HepG2 (cell line): ENCODE data around the gene LIM2. TPM values are rescaled to one million over a fixed set of nuclear protein-coding genes. Genes with fewer than 3 reads are reported as not detected.

Experiments
- ATAC-seq: fragments of 200-7000 bp; cut with Tn5 transposase; 3 replicates; pipeline ENCODE4 v1.9.1; 2020; ENCODE audit warnings: mild to moderate bottlenecking, moderate library complexity
- BruUV-seq: library from RNA; stranded (reverse); fragments of 400-500 nt; replicated peaks from 2 replicates; lab custom pipeline; 2021; lab: Mats Ljungman, UMichigan
- CTCF ChIA-PET: fragments of 300-600 bp; formaldehyde crosslinking; extraction: SDS; loops from one replicate; lab custom pipeline; 2021; ENCODE audit warnings: low total read pairs, inconsistent platforms, low intra/inter-chr PET ratio; lab: Yijun Ruan, JAX
- POLR2A ChIA-PET: fragments of 350-600 bp; sonication (Branson Sonifier 250); formaldehyde crosslinking; loops from one replicate; lab custom pipeline; 2020; ENCODE audit warnings: antibody characterized with exemption, inconsistent platforms; lab: Yijun Ruan, JAX
- DNase-seq: peaks from one replicate; pipeline ENCODE4 v3.0.0-alpha.2; 2015; ENCODE audit warnings: low spot score
- FAIRE-seq: peaks from 3 replicates; lab custom pipeline; 2011; peaks lifted over from hg19 to GRCh38; lab: Jason Lieb, UNC
- H2AFZ ChIP-seq: one replicate; pipeline ENCODE4 v1.6.1; 2011; ENCODE audit warnings: low read length, inconsistent platforms
- H3K27ac ChIP-seq: fragments of 300-600 bp; 3 replicates; pipeline ENCODE4 v1.8.0; 2011; ENCODE audit warnings: mixed run types, mild to moderate bottlenecking, mixed read lengths, low read length, inconsistent platforms; ENCODE audit not compliant: insufficient read depth; ENCODE audit errors: extremely low read length
- H3K27me3 ChIP-seq, 2 experiments: fragments of 200-600 bp in 1 of 2; 2 replicates in 1 of 2; 3 replicates in 1 of 2; pipeline versions ENCODE4 v1.6.0 to v1.8.0; 2011; ENCODE audit warnings: low read length in 2 of 2, mild to moderate bottlenecking in 2 of 2, moderate library complexity in 2 of 2, inconsistent platforms in 1 of 2; ENCODE audit not compliant: insufficient read depth in 2 of 2, control insufficient read depth in 1 of 2
- H3K36me3 ChIP-seq, 2 experiments: fragments of 200-600 bp in 1 of 2; replicated peaks in 1 of 2; 2 replicates in 1 of 2; 3 replicates in 1 of 2; pipeline versions ENCODE4 v1.5.1 to v1.8.0; 2011; ENCODE audit warnings: low read length in 2 of 2, inconsistent platforms in 1 of 2; ENCODE audit not compliant: insufficient read depth in 2 of 2, control insufficient read depth in 1 of 2
- H3K4me1 ChIP-seq: 2 replicates; pipeline ENCODE4 v1.5.1; 2012; ENCODE audit warnings: low read length, inconsistent platforms; ENCODE audit not compliant: insufficient read depth
- H3K4me2 ChIP-seq: 2 replicates; pipeline ENCODE4 v1.6.0; 2011; ENCODE audit warnings: low read depth, low read length, inconsistent platforms
- H3K4me3 ChIP-seq, 3 experiments: fragments of 200-600 bp in 1 of 3; sonication (generic), shearing (Covaris generic) in 1 of 3; replicated peaks in 1 of 3; 2 replicates each; pipeline ENCODE4 v1.5.1; 2011 to 2016; ENCODE audit warnings: low read length in 3 of 3, inconsistent platforms in 2 of 3, low read depth in 2 of 3, mild to moderate bottlenecking in 2 of 3, control low read depth in 1 of 3, mixed read lengths in 1 of 3; ENCODE audit not compliant: insufficient read depth in 1 of 3
- H3K79me2 ChIP-seq: one replicate; pipeline ENCODE4 v1.6.1; 2011; ENCODE audit warnings: low read length, inconsistent platforms; ENCODE audit not compliant: insufficient read depth
- H3K9ac ChIP-seq: 2 replicates; pipeline ENCODE4 v1.6.0; 2011; ENCODE audit warnings: mild to moderate bottlenecking, low read depth, low read length, inconsistent platforms; ENCODE audit not compliant: insufficient read depth
- H3K9me3 ChIP-seq: 2 replicates; pipeline ENCODE4 v1.5.1; 2012; ENCODE audit warnings: mild to moderate bottlenecking, low read length
- H4K20me1 ChIP-seq: 2 replicates; pipeline ENCODE4 v1.6.0; 2011; ENCODE audit warnings: inconsistent platforms, mild to moderate bottlenecking, low read length, moderate library complexity; ENCODE audit not compliant: insufficient read depth
- HIVEP1 ChIP-seq: sonication (generic); formaldehyde crosslinking; IDR thresholded peaks from 2 replicates; pipeline ENCODE4 v1.4.0; 2020; ENCODE audit warnings: mild to moderate bottlenecking, missing genetic modification reagents
- HMGA1 ChIP-seq: sonication (generic); formaldehyde crosslinking; conservative IDR thresholded peaks from 2 replicates; pipeline ENCODE4 v1.4.0; 2020; ENCODE audit warnings: missing genetic modification reagents
- JUND ChIP-seq: sonication (generic); formaldehyde crosslinking; IDR thresholded peaks from 2 replicates; pipeline ENCODE4 v1.8.0; 2022; ENCODE audit warnings: mild to moderate bottlenecking, missing genetic modification reagents
- KAT2B ChIP-seq: fragments of 150-350 bp; IDR thresholded peaks from 2 replicates; pipeline ENCODE4 v1.6.1; 2014; ENCODE audit warnings: low read depth, low read length, borderline replicate concordance
- MEF2D ChIP-seq: sonication (generic); formaldehyde crosslinking; IDR thresholded peaks from 2 replicates; pipeline ENCODE4 v1.5.1; 2020; ENCODE audit warnings: mild to moderate bottlenecking, missing genetic modification reagents
- MXD1 ChIP-seq: sonication (generic); formaldehyde crosslinking; IDR thresholded peaks from 2 replicates; pipeline ENCODE4 v1.4.0; 2020; ENCODE audit warnings: mild to moderate bottlenecking, missing genetic modification reagents
- NONO ChIP-seq, 2 experiments: fragments of 450-650 bp in 1 of 2; sonication (generic) in 1 of 2; formaldehyde crosslinking in 1 of 2; IDR thresholded peaks in 1 of 2; conservative IDR thresholded peaks in 1 of 2; 2 replicates each; pipeline versions ENCODE4 v1.6.1 to v1.8.0; 2017 to 2022; ENCODE audit warnings: mild to moderate bottlenecking in 1 of 2, missing genetic modification reagents in 1 of 2, moderate library complexity in 1 of 2
- RAD21 ChIP-seq: fragments of 450-650 bp; formaldehyde crosslinking; IDR thresholded peaks from 2 replicates; pipeline ENCODE4 v1.5.0; 2020; ENCODE audit warnings: mild to moderate bottlenecking
- SAFB2 ChIP-seq: sonication (generic); formaldehyde crosslinking; IDR thresholded peaks from 2 replicates; pipeline ENCODE4 v1.5.1; 2020; ENCODE audit warnings: missing genetic modification reagents, low read depth, mild to moderate bottlenecking, borderline replicate concordance
- SIX4 ChIP-seq: sonication (generic); formaldehyde crosslinking; IDR thresholded peaks from 2 replicates; pipeline ENCODE4 v1.4.0; 2020; ENCODE audit warnings: missing genetic modification reagents
- SP5 ChIP-seq: IDR thresholded peaks from 2 replicates; pipeline ENCODE4 v1.6.1; 2016; ENCODE audit warnings: low read depth, borderline replicate concordance
- ZBTB14 ChIP-seq: sonication (generic); formaldehyde crosslinking; IDR thresholded peaks from 2 replicates; pipeline ENCODE4 v1.4.0; 2020; ENCODE audit warnings: missing genetic modification reagents
- ZBTB3 ChIP-seq: sonication (generic); formaldehyde crosslinking; IDR thresholded peaks from 2 replicates; pipeline ENCODE4 v1.4.0; 2020; ENCODE audit warnings: low read depth, mild to moderate bottlenecking, moderate library complexity, missing genetic modification reagents, borderline replicate concordance
- ZNF256 ChIP-seq: sonication (generic); formaldehyde crosslinking; conservative IDR thresholded peaks from 2 replicates; pipeline ENCODE4 v1.4.0; 2020; ENCODE audit warnings: missing genetic modification reagents
- ZNF276 ChIP-seq: sonication (generic); formaldehyde crosslinking; IDR thresholded peaks from 2 replicates; pipeline ENCODE4 v1.4.0; 2020; ENCODE audit warnings: mild to moderate bottlenecking, low read depth, missing genetic modification reagents
- ZNF331 ChIP-seq: sonication (generic); formaldehyde crosslinking; IDR thresholded peaks from 2 replicates; pipeline ENCODE4 v1.4.0; 2020; ENCODE audit warnings: missing genetic modification reagents
- ZNF572 ChIP-seq: sonication (generic); formaldehyde crosslinking; IDR thresholded peaks from 2 replicates; pipeline ENCODE4 v1.5.1; 2020; ENCODE audit warnings: mild to moderate bottlenecking, missing genetic modification reagents
- ZNF580 ChIP-seq: IDR thresholded peaks from 2 replicates; pipeline ENCODE4 v1.6.1; 2016; ENCODE audit warnings: low read depth, borderline replicate concordance
- ZNF615 ChIP-seq: sonication (generic); formaldehyde crosslinking; IDR thresholded peaks from 2 replicates; pipeline ENCODE4 v1.5.0; 2020; ENCODE audit warnings: mild to moderate bottlenecking, missing genetic modification reagents, borderline replicate concordance
- ZNF772 ChIP-seq: sonication (generic); formaldehyde crosslinking; IDR thresholded peaks from 2 replicates; pipeline ENCODE4 v1.5.0; 2020; ENCODE audit warnings: mild to moderate bottlenecking, missing genetic modification reagents
- WGBS: methylation state at CpG from one replicate; pipeline ENCODE4 v1.1.6; 2017; ENCODE audit warnings: low lambda C conversion rate; 5-methylcytosine and 5-hydroxymethylcytosine counted together
- in situ Hi-C: cut with HindIII; loops from 2 replicates; pipeline ENCODE4 v1.10.0; 2017; ENCODE audit warnings: low pct_unique_long_range_greater_than_20kb; ENCODE audit not compliant: extremely low pct_ligation_motif_present
- intact Hi-C: fragments of 100-400 bp; cut with micrococcal nuclease; formaldehyde crosslinking; loops from one replicate; pipeline ENCODE4 v1.10.0; 2022; ENCODE audit not compliant: unreplicated experiment
- polyA plus RNA-seq, 8 experiments: library from polyadenylated mRNA; depleted of rRNA in 3 of 8; stranded (reverse) in 7 of 8; unstranded in 1 of 8; fragments of >200 nt; fragmentation: Illumina TruSeq in 4 of 8; extraction: Trizol in 4 of 8; gene quantifications; 2 replicates each; pipeline versions ENCODE4 v1.2.1 to v1.2.3, GENCODE V29; 2011 to 2016; ENCODE audit warnings: low read depth in 4 of 8, missing spikeins in 1 of 8, mixed read lengths in 1 of 8; ENCODE audit not compliant: insufficient read depth in 1 of 8
- total RNA-seq, 5 experiments: library from RNA; depleted of rRNA; stranded (reverse); fragments of >200 nt; fragmentation: Illumina TruSeq; extraction: Trizol; gene quantifications; 2 replicates each; pipeline ENCODE4 v1.2.3, GENCODE V29; 2016; ENCODE audit warnings: low read depth in 1 of 5

Gene LIM2
- total and polyA plus RNA-seq, 2 of the 13 experiments (the other 11 are each of a cell fraction or from before 2014, with no cell fraction given): 1.3 TPM; not detected in 1

- FAIRE-seq (peak; percentile 49), ATAC-seq (peak; percentile 70), DNase-seq (peak; percentile 90)
- POLR2A ChIA-PET: interaction anchor here (1.1 to 4.7 kb wide), 9 partner anchors 10 to 53 kb away, joined by 4 to 309 read pairs (median 8); partner anchors contain the start of genes ETFB, LIM2, NKG7 and VSIG10L
- H3K9me3 ChIP-seq: no peaks in the 10 kb centered on the region
- intact Hi-C loops (loop anchor here (1.0 kb wide), 2 partner anchors 8 to 13 kb away; no protein-coding TSS in a partner anchor), in situ Hi-C loops (no loop called here)
- peaks cover 53% of the 10 kb centered on the region for H3K79me2 ChIP-seq
- peak overlapping the region; percentile 99 for H3K9ac ChIP-seq
- H3K36me3 ChIP-seq: peaks cover 14 to 24% of the 10 kb centered on the region in 2 experiments
- WGBS: 0% methylated on average over 12 of the region's 12 CpGs
- H3K27ac ChIP-seq: peak overlapping the region; percentile 100
- H3K4me2 ChIP-seq: peak overlapping the region; percentile 97
- peaks cover 9% of the 10 kb centered on the region for H4K20me1 ChIP-seq
- no peak overlapping the region for H2AFZ ChIP-seq
- peaks cover 86% of the 10 kb centered on the region for H3K4me1 ChIP-seq
- CTCF ChIA-PET: interaction anchor here (0.9 kb wide), 1 partner anchor 54 kb away, joined by 4 read pairs; no protein-coding TSS in a partner anchor
- H3K27me3 ChIP-seq: no peaks in the 10 kb centered on the region; a peak in 1 of 5 replicates
- BruUV-seq: TSS peak; percentile 59
- peak overlapping the region; percentile 62 to 82 (median 72) for H3K4me3 ChIP-seq
- TF ChIP-seq ZBTB14 (CRISPR knock-in tag) (no peak), NONO (IDR thresholded peaks at IDR 0.05) (no peak), NONO (CRISPR knock-in tag; conservative IDR thresholded peaks at IDR 0.05) (peak; percentile 49; the same call in 1 of the 2 replicates), ZNF572 (peak; percentile 82; the same call in 1 of the 2 replicates), ZNF331 (CRISPR knock-in tag) (0 out of 2 replicates have a peak, but pooled peaks have one; percentile 24), ZBTB3 (CRISPR knock-in tag) (no peak), ZNF256 (CRISPR knock-in tag) (no peak), ZNF580 (peak; percentile 22; the same call in 1 of the 2 replicates), ZNF276 (CRISPR knock-in tag) (0 out of 2 replicates have a peak, but pooled peaks have one; percentile 42), HMGA1 (no peak), ZNF772 (CRISPR knock-in tag) (0 out of 2 replicates have a peak, but pooled peaks have one; percentile 13), JUND (peak; percentile 61; the same call in 1 of the 2 replicates), MEF2D (CRISPR knock-in tag) (no peak), SIX4 (CRISPR knock-in tag) (peak; percentile 27; the same call in 1 of the 2 replicates), ZNF615 (CRISPR knock-in tag) (no peak), MXD1 (CRISPR knock-in tag) (no peak), RAD21 (CRISPR knock-in tag) (peak; percentile 37; the same call in 1 of the 2 replicates), HIVEP1 (0 out of 2 replicates have a peak, but pooled peaks have one; percentile 41), SP5 (CRISPR knock-in tag) (peak; percentile 80), SAFB2 (CRISPR knock-in tag) (no peak), KAT2B (no peak)
Observed at GRCh38 chr19:51354103-51354741, 33.6 kb downstream of the LIM2 start.
